ENCODE measurements around the gene RMI2.

The RMI2 gene

DNA sequence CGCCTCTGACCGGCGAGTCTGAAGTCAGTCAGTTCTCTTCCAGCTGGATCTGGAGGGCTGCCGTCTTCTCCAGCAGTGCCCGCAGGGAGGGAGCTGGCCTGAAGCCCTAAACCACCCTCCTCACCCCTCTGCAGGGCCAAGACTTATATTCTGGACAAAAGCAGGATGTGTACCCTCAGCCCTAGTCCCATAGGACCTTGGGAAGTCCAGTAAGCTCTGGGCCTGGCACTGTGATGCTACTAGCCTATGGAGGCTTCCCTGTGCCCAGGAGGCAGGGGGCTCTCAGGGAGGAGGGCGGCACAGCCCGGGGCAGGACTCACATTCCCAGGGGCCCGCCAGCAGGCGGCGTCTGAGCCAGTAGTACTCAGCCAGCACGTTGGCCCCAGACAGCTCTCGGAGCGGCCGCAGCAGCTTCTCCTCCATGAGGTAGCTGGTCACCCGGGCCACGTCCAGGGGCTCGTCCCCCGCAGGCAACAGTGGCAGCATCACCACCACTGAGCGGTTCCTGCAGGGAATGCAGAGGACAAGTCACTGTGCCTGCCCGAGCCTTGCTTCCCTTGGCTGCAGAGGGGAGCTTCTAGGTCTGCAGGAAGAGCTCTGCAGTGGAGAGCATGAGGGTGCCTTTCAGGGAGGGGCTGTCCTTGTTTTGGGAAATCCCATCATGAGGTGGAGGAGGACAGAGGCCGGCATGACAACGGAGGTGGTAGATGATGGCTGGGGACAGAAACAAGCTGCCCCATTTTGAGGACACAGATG, 41.7 kb downstream of the RMI2 start:
- DNase-seq, result no peak

DNA sequence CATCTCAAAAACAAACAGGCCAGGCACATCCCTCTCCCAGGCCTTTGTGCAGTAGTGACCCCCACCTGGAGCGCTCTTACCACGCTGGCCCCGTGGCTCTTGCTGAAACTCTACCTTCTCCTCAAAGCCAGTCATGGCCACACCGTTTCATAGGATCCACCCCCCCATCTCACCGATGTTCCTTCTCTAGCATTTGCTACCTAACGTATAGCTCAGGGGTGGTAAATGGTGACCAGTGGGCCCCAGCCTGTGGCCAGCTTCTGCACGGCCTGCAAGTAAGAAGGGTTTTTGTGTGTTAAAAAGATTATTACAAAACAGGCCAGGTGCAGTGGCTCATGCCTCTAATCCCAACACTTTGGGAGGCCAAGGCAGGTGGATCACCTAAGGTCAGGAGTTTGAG, 43.8 kb downstream of the RMI2 start:
- no peak for DNase-seq

DNA sequence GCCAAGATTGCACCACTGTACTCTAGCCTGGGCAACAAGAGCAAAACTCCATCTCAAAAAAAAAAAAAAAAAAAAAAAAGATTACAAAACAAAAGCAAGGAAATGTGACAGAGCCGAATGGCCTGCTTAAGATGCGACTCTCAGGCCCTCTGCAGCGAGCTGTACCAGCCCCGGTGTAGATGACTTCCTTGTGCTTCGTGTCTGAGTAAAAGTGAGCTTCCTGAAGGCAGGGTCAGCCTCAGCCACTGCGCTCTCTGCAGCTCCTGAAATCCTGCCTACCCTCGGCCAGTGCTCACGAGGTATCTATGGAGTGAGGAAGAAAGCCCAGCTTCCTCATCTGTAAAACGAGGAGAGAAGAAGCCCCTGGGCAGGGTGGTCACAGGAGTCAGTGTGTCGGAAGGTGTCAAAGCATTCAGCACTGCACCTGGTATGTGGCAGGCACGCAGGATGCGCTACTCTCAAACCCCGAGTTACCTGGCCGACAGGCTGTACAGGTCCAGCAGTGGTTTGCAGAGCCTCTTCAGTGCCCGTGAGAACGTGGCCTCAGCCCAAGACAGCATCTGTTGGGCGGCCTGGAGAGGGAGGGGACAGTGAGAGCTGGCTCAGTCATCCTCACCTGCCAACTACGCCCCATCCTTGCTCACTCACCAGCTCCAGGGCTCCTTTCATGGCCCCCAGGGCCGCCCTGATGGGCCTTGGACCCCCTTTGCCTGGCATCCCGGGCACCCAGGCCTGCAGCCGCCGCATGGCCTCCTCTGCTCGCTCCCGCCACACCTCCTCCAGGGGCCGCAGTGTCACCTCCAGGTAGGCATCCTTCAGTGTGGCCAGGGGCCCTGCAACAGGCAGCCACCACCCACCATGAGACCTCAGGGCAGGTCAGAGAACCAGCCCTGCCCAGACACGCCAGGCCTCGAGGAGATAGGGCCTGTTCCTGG, 44.6 kb downstream of the RMI2 start:
- no peak for DNase-seq

DNA sequence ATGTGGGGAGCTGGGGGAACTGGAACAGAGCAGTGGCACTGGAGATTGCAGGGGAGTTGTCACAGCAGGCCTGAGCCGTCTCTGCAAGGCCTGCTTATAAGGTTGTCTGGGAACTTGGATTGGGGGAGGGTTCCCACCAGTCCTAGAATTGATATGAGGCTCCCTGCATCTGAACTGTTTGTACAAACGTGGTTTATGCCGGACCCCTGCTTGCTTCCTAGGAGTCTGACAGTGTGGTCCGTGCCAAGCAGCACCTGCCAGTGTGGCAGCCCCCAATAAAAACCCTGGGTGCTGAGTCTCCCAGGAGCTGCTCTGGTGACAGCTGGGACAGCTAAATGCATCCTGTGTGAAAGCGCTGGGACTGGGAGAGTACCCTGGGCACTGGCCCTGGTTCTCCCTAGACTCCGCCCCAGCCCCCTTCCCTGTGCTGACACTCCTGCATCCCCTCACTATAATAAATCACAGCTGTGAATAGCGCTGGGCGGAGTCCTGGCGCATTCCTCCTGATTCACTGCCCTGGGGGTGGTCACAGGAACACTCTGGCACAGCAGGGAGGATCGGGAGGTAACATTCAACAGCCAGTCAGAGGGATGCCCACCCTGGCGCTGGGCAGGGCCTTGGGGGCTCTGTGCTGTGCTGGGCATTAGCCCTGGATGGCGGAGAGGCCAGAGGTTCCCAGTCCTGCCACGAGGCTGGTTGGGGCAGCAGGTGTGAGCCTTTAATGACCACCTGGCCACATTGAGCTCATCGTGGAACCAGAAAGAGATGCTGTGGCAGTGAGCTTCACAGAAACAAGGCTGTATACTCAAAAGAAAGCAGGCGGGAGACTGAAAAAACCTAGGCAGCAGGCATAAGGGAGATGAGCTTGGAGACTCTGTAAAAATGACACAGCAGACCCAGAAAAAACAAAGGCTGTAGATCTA, 45.6 kb downstream of the RMI2 start:
- no peak for DNase-seq

DNA sequence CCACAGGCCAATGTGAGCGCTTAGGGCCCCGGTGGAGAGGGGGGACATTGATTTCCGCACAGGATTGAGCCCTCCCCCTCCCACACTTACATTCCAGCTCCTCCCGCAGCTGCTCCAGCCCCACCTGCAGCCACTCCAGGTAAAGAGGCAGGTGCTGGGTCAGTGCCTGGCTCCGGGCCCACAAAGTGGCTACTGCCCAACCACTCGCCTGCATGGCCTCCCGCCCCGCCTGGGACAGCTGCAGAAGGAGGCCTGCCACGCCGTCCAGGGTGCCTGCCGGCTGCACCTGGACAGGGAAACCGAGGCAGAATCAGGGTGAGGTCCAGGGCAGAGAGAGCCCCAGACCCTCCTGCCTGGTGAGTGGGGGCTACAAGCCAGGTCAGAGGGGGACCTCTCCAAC, 46.3 kb downstream of the RMI2 start:
- no peak for DNase-seq

DNA sequence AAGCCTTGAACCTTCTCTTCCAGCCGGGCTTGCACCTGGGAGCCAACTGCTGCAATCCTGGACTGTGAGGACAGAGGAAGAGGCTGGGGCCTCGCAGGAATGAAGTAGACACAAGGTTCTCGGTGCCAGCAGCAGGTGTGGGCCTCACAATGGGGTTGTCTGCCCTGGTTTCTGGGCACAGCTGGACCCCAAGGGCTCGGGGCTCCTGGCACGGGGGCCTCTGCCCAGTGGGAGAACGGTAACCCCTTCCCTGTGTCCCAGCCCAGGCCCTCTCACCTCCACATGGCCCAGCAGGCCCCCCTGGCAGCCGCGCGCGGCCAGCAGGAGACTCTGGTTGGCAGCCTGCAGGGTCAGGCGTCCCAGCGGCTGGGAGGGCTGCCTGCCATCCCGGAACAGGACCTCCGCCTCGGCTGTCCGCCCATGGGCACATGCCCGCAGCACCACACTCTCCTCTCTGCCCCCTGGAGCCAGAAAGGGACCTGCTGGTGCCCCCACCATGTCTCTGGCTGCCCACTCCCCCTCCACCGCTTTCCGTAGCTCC, 46.9 kb downstream of the RMI2 start:
- DNase-seq, result no peak

DNA sequence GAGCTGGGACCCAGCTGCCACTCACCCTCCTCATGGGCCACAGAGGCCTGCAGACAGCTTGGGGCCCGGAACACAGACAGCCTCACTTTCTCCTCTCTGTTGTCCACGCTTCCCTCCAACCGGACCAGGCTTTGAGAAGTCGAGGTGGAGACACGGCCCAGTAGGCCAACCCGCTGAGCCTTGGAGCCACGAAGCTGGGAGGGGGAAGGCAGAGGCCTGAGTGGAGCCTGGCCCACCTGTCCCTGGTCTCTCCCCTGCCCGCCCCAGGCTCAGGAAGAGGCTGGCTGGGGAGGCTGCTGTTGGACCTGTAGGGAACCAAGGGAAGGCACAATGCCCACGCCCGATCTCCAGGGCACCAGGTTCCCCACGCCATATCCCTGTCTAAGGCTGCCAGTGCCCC, 48.1 kb downstream of the RMI2 start:
- no peak for DNase-seq

DNA sequence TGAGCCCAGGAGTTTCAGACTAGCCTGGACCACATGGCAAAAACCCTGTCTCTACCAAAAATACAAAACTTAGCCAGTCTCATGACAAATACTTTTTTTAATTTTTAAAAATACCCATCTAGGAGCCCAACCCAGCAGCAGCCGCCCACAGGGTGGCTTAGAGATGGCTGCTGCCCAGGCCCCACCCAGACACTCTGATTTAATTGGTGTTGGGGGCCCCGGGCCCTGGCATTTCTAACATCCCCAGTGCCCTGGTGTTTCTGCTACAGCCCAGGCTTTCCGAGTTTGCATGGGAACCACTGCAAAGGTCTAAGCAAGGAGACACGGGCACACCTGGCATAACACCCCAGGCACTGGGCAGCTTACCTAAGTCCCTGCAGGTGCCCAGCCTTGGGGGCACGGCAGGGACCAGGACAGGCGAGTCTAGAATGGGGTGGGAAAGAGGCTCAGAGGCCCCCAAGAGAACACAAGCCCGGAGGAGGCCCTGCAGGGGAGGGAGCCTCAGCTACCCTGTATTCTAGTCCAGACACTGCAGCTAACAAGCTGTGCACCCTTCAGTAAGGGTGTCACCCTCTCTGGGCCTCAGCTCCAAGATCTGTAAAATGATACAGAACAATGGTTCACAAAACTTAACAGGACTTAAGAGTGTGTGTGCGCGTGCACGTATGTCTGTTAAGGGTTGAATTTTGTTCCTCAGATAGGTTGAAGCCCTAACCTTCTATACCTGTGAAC, 48.8 kb downstream of the RMI2 start:
- no peak for DNase-seq

DNA sequence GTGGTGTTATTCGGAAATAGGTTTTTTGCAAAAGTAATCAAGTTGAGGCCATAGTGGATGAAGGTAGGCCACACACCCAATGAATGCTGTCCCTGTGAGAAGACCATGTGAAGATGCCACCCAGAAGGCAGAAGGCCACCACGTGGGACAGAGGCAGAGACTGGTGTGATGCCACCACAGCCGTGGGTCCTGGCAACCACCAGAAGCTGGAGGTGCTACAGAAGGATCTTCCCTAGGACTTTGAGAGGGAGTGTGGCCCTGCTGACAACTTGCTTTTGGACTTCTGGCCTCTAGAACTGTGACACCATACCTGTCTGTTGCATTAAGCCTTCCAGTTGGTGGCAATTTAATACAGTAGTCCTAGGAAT, 49.3 kb downstream of the RMI2 start:
- DNase-seq, result no peak

DNA sequence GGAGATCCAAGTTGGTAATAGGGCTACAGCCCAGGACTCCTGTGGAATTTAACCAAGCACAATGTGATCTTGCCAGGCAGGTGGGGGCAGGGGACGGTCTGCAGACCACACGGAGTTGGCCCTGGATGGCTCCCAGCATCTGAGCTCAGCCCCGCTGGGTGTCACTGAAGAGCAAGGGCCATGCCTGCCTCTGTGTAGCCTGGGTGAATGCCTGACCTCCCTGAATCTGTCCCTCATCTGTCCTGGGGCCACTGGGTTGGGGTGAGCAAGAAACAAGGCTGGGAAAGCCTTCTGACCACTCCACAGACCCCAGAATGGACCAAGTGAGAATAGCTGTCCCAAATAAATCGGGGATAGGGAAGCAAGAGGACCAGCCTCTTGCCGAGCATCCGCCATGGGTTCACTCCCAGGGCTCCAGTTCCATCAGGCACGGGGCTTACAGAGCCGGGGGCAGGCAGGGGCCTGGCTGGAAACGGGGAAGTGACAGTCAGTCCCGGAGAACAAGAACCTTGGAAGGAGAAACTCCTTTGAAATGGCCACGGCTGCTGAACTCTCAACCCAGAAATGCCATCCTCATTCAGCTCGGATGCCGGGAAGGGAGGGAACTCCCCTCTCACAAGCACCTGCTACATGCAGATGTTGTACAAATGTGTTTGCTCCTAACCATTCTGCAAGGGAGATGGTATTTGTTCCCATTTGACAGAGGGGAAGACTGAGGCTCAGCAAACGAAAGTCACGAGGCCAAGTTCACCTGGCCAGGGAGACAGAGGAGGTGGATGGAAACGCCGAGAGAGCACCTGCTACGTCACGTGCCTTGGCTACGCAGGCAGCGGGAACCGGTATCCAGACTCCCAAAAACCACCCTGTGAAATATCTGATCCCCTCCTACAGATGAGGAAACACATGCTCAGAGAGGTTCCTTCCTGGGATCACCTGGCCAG, 50.0 kb downstream of the RMI2 start:
- no peak for DNase-seq

DNA sequence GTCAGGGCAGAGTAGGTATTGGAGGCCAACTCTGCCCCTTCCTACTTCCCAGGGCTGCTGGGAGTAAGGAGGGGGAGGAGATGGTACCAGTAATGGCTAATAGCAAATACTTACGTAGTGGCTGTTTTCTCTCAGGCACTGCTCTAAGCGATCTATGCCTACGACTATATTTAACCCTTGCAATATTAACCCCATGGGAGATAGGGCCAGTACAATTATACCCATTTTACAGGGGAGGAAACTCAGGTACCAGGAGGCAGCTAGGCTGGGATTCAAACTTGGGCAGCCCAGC, 50.6 kb downstream of the RMI2 start:
- DNase-seq, result no peak

DNA sequence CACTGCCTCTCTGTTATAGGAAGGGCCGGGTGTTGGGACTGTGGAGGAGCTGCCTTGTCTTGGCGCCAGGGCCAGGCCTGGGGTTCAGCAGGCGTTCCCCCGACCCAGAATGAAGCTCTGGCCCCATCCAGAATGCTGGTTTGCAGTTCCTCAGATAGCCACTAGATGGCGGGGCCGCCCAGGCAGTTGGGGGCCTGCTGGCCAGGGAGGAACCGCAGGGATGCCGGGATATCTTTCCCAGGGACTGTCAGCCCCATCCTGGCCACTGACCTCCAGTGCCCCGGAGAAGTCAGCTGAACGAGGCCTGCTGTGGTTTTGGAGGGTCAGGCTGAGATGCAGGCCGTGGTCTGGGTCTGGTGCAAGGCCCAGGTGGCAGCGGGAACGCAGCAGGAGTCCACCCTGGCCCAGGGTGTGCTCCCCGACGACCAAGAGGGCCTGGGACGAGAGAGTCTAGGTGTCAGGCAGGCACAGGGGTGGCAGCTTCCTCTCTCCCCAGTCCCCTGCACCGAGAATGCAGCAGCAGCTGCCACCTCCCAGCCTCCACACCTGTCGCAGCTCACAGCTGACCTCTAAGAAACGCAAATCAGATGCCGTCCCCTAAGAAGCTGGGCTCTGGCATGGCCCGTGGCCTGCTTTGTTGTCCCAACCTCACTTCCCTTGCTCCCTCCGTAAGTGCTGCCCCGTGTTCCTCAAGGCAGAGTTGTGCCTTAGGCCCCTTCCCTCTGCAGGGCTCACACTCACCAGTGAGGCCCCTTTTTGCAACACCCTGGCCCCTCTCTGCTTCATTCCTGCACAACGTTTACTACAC, 51.2 kb downstream of the RMI2 start:
- peak; percentile 88 for DNase-seq

DNA sequence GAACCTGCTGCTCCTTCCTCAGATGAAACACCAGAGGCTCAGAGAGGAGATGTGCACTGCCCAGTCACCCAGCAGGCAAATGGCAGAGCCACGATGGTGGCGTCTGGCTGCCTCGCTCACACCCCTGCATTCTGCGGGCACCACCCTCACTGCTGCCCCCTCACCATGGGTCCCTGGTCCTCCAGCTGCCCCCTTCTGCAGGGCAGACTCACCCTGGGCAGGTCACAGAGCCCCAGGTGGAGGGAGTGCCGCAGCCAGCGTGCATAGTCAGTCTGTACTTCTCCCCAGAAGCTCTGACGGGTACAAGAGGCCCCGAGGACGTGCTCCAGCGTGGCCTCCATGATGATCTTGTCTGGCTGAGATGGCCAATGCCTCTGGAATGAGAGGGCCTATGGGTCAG, 52.9 kb downstream of the RMI2 start:
- no peak for DNase-seq

DNA sequence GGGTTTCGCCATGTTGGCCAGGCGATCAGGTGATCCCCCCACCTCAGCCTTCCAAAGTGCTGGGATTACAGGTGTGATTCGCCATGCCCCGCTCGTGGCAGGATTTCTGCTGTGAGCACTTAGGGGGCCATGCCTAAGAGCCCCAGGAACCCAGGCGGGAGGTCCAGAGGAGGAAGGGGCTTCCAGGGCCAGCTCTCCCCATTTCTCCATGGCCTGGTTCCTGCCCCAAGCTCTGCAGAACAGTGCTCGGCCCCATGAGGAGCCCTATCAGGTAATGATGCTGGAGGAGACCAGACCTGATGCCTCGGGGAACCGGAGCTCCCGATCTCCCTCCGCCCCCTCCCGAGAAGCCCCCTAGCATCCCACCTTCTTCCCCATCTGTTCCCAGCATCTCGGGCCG, 53.6 kb downstream of the RMI2 start:
- no peak for DNase-seq

DNA sequence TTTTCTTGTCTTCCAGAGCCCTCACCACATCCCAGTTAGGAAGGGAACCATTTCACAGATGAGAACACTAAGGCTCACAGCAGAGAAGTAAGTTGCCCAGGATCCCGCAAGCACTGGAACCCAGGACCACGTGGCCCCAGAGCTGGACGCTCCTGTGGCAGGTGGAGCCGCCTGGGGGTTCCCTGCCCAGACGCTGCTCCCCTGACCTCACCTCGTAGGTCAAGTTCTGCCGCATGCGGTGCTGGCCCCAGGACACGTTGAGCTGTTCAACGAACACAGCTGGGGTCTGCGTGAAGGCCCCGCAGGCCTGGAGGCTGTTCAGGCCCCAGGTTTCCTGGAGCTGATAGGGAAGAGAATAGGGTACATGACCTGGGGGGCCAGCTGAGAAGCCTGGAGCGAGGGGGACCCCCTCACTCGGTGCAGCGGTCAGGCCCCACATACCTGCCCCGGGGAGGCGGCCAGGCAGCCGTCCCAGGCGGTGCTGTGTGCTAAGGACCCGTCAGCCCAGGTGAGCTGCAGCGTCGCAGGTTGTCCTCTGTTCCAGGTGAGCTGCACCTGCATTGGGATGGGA, 54.1 kb downstream of the RMI2 start:
- no peak for DNase-seq

DNA sequence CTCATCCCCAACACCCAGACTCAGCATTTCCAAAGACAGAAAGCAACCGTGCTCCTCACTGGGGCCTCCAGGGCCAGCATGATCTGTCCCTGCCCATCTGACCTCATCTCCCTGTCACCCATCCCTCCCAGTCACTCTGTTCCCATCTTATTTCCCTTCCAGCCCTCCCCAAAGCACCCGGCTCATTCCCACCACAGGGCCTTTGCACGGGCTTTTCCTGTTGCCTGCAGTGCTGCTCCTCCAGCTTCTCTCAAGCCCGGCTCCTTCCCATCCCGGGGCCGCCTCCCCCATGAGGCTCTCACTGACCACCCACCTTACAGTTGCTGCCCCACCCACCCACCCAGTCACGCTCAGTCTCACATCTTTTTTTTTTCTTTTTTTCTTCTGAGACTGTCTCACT, 54.8 kb downstream of the RMI2 start:
- no peak for DNase-seq

All from activated CD8-positive, alpha-beta memory T cell treated with anti-CD3 and anti-CD28 coated beads for 24 hours (primary cell).